Fibroblast of lung (primary cell): ENCODE measurements around the gene PKNOX2. TPM values are rescaled to one million over a fixed set of nuclear protein-coding genes. Genes with fewer than 3 reads are reported as not detected.

ENCODE experiments used
- DNase-seq, 2 donors: peaks; one replicate each; pipeline versions ENCODE4 v3.0.0 to v3.0.0-alpha.2; 2010; ENCODE audit warnings: low read depth in 2 of 2
- H2AFZ ChIP-seq: 2 replicates; pipeline ENCODE4 v1.5.1; 2012; ENCODE audit warnings: low read length, control low read depth, inconsistent platforms
- H3K27ac ChIP-seq: 2 replicates; pipeline ENCODE4 v1.5.1; 2011; ENCODE audit warnings: low read length, control low read depth; ENCODE audit not compliant: insufficient read depth
- H3K27me3 ChIP-seq: 2 replicates; pipeline ENCODE4 v1.5.1; 2011; ENCODE audit warnings: mild to moderate bottlenecking, low read length; ENCODE audit not compliant: control insufficient read depth, insufficient read depth
- H3K36me3 ChIP-seq: 2 replicates; pipeline ENCODE4 v1.5.1; 2011; ENCODE audit warnings: low read length; ENCODE audit not compliant: control insufficient read depth, insufficient read depth
- H3K4me1 ChIP-seq: 2 replicates; pipeline ENCODE4 v1.5.1; 2011; ENCODE audit warnings: low read length; ENCODE audit not compliant: control insufficient read depth, insufficient read depth; ENCODE audit errors: extremely low read depth
- H3K4me2 ChIP-seq: 2 replicates; pipeline ENCODE4 v1.5.1; 2011; ENCODE audit warnings: low read length, control low read depth; ENCODE audit not compliant: insufficient read depth; ENCODE audit errors: extremely low read depth
- H3K4me3 ChIP-seq, 4 experiments: fragments of 200-600 bp in 1 of 4; sonication (generic) in 1 of 4; replicated peaks in 1 of 4; 2 replicates each; pipeline ENCODE4 v1.5.1; 2011 to 2016; ENCODE audit warnings: low read length in 4 of 4, low read depth in 3 of 4, mild to moderate bottlenecking in 3 of 4, control low read depth in 2 of 4, inconsistent platforms in 1 of 4, mixed read lengths in 1 of 4; ENCODE audit not compliant: insufficient read depth in 1 of 4; ENCODE audit errors: control extremely low read depth in 1 of 4
- H3K79me2 ChIP-seq: 2 replicates; pipeline ENCODE4 v1.5.1; 2012; ENCODE audit warnings: mild to moderate bottlenecking, low read length, inconsistent platforms; ENCODE audit not compliant: control insufficient read depth, insufficient read depth
- H3K9ac ChIP-seq: 2 replicates; pipeline ENCODE4 v1.5.1; 2011; ENCODE audit warnings: mild to moderate bottlenecking, low read length, control low read depth; ENCODE audit not compliant: insufficient read depth
- H3K9me3 ChIP-seq: 2 replicates; pipeline ENCODE4 v1.5.1; 2012; ENCODE audit warnings: low read depth, low read length; ENCODE audit not compliant: control insufficient read depth, insufficient read depth
- H4K20me1 ChIP-seq: 2 replicates; pipeline ENCODE4 v1.5.1; 2011; ENCODE audit warnings: low read length; ENCODE audit not compliant: control insufficient read depth, insufficient read depth; ENCODE audit errors: extremely low read depth
- EZH2 ChIP-seq: IDR thresholded peaks from 2 replicates; pipeline ENCODE4 v1.5.1; 2012; ENCODE audit warnings: low read length, control low read depth, mild to moderate bottlenecking; ENCODE audit errors: missing control alignments
- polyA plus RNA-seq, 2 donors: library from polyadenylated mRNA; depleted of rRNA in 1 of 2; stranded (reverse) in 1 of 2; unstranded in 1 of 2; fragments of >200 nt; gene quantifications; 2 replicates each; pipeline ENCODE4 v1.2.1, GENCODE V29; 2011 to 2012; ENCODE audit warnings: missing spikeins in 1 of 2
- total RNA-seq: library from RNA; depleted of rRNA; stranded (reverse); fragments of >200 nt; gene quantifications from 2 replicates; pipeline ENCODE4 v1.2.1, GENCODE V29; 2014
- TF ChIP-seq, protein P1 (sequence below), 2 donors: IDR thresholded peaks in 1 of 2; conservative IDR thresholded peaks in 1 of 2; 1 replicate in 1 of 2; 2 replicates in 1 of 2; pipeline ENCODE4 v1.5.1; 2011 to 2012; ENCODE audit warnings: low read length in 2 of 2, control low read depth in 1 of 2, inconsistent platforms in 1 of 2, low read depth in 1 of 2, mild to moderate bottlenecking in 1 of 2

The PKNOX2 gene
- total and polyA plus RNA-seq, 2 donors (not counting 1 experiment from before 2014, with no cell fraction given): 0.33 to 2.2 TPM

DNA sequence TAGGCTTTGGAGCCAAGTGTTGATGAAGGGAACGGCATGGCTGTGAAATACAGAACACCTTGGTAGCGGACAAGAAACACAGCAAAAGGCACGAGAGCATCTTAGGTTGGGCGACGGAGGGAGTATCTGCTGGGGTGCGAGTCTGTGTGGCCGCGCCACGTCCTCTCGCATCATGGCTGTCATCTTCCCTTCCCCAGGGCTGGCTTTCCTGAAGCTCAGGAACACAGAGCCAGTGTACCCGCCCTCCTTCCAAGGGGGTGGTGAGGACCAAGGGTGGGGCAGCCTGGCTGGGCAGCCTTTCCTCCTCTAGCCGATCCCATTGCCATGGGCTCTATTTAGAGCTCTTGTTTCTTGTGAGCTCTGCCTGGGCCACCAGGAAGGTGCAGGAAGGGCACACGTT lies 177.1 kb downstream of the PKNOX2 start:
- peaks cover 11% of the 10 kb centered on the region for H3K27me3 ChIP-seq
- no peaks in the 10 kb centered on the region for H4K20me1 ChIP-seq
- H3K4me1 ChIP-seq: peaks cover 2% of the 10 kb centered on the region
- H3K4me3 ChIP-seq: no peak overlapping the region
- H2AFZ ChIP-seq: no peak overlapping the region
- DNase-seq: no peak
- H3K4me2 ChIP-seq: no peak overlapping the region
- no peaks in the 10 kb centered on the region for H3K9me3 ChIP-seq
- no peaks in the 10 kb centered on the region for H3K79me2 ChIP-seq
- H3K27ac ChIP-seq: no peak overlapping the region
- no peaks in the 10 kb centered on the region for H3K36me3 ChIP-seq
- no peak overlapping the region for H3K9ac ChIP-seq
- TF ChIP-seq EZH2: no peak
- TF ChIP-seq, protein P1, sequence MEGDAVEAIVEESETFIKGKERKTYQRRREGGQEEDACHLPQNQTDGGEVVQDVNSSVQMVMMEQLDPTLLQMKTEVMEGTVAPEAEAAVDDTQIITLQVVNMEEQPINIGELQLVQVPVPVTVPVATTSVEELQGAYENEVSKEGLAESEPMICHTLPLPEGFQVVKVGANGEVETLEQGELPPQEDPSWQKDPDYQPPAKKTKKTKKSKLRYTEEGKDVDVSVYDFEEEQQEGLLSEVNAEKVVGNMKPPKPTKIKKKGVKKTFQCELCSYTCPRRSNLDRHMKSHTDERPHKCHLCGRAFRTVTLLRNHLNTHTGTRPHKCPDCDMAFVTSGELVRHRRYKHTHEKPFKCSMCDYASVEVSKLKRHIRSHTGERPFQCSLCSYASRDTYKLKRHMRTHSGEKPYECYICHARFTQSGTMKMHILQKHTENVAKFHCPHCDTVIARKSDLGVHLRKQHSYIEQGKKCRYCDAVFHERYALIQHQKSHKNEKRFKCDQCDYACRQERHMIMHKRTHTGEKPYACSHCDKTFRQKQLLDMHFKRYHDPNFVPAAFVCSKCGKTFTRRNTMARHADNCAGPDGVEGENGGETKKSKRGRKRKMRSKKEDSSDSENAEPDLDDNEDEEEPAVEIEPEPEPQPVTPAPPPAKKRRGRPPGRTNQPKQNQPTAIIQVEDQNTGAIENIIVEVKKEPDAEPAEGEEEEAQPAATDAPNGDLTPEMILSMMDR (conservative IDR thresholded peaks at IDR 0.05 in 1 of 2, IDR thresholded peaks at IDR 0.05 in 1 of 2; ENCODE audit: low read depth in 1 of 2, low read length in 2 of 2): no peak

DNA sequence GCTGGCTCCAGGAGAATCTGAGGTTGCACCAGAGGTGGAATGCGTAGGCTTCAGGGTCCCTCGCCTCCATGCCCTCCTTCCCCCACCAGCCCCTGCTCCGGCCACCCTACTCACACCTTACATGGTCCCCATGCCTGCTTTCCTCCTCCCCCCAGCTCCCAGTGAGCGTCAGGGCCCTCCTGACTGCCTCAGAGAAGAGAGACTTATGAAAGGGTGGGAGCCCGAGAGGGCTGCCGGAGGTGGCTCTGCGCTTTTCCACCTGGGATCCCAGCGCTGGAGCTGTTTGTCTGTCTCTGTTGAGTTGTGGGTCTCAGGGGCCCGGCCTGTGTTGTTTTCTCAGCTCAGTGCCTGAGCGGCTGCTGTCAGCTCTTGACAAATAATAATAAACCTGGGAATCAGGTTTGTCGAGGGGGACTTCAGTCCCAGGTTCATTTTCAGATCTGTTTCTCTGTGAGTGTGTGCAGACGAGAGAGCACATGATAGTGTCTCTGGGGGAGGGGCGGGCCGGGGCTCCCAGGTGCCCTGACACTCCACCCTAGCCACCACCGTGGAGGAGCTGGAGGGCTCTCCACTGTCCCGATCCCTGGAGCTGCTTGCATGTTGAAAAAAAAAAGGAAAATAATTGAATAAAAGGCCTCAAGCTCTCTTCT lies 177.9 kb downstream of the PKNOX2 start:
- Histone ChIP-seq H3K36me3 (no peaks in the 10 kb centered on the region), H4K20me1 (no peaks in the 10 kb centered on the region), H3K27me3 (peaks cover 18% of the 10 kb centered on the region), H3K4me2 (no peak overlapping the region), H2AFZ (no peak overlapping the region), H3K4me3 (no peak overlapping the region), H3K27ac (no peak overlapping the region), H3K9me3 (no peaks in the 10 kb centered on the region), H3K4me1 (peaks cover 2% of the 10 kb centered on the region), H3K9ac (no peak overlapping the region), H3K79me2 (no peaks in the 10 kb centered on the region)
- TF ChIP-seq EZH2: no peak
- TF ChIP-seq, protein P1 (conservative IDR thresholded peaks at IDR 0.05 in 1 of 2, IDR thresholded peaks at IDR 0.05 in 1 of 2; ENCODE audit: low read depth in 1 of 2, low read length in 2 of 2): no peak
- DNase-seq: no peak

DNA sequence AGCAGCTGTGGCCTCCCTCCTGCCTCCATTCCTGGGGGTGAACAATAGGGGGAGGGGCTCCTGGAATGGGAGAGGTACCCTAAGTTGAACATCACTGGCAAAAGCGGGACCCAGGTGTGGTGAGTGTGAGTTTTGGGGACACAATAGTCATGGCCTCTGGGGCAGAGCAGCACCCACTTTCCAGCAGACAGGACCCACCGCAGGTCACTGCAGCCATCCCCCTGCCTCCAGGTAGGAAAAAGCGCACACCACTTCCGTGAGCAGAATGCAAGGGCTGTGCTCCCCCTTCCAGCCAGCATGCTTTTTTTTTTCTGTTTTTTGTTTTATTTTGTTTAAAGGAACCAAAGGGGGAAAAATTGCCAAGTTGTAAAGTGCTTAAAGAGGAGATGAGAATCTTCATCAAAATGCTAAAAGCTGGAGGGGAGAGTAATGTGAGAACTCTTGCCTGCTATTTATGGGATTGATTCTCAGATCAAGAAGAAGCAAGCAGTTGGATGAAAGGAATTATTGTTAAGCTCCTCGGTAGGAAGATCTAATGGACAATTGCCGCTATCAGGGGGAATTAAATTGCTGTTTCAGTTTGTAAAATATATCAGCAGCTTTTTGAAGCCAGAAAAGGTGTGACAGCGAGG lies 178.7 kb downstream of the PKNOX2 start:
- H3K79me2 ChIP-seq: no peaks in the 10 kb centered on the region
- H3K9me3 ChIP-seq: no peaks in the 10 kb centered on the region
- no peak for DNase-seq
- no peaks in the 10 kb centered on the region for H4K20me1 ChIP-seq
- no peak overlapping the region for H3K4me3 ChIP-seq
- H3K4me2 ChIP-seq: no peak overlapping the region
- H3K4me1 ChIP-seq: peaks cover 2% of the 10 kb centered on the region
- H3K27ac ChIP-seq: no peak overlapping the region
- H3K36me3 ChIP-seq: no peaks in the 10 kb centered on the region
- H2AFZ ChIP-seq: no peak overlapping the region
- no peak overlapping the region for H3K9ac ChIP-seq
- TF ChIP-seq, protein P1 (conservative IDR thresholded peaks at IDR 0.05 in 1 of 2, IDR thresholded peaks at IDR 0.05 in 1 of 2; ENCODE audit: low read depth in 1 of 2, low read length in 2 of 2): no peak
- no peak for TF ChIP-seq EZH2
- peaks cover 15% of the 10 kb centered on the region for H3K27me3 ChIP-seq
